CD4-positive, alpha-beta T cell (primary cell): ENCODE results near the gene SPSB1. TPM values are rescaled to one million over a fixed set of nuclear protein-coding genes. Genes with fewer than 3 reads are reported as not detected.

Experiments
- ATAC-seq: fragments of 200-7000 bp; cut with Tn5 transposase; one replicate; pipeline ENCODE4 v1.10.0; 2022; ENCODE audit warnings: mild to moderate bottlenecking; ENCODE audit not compliant: poor library complexity
- CTCF ChIA-PET: fragments of 350-600 bp; sonication (Branson Sonifier 250); formaldehyde crosslinking; loops from one replicate; lab custom pipeline; 2021; ENCODE audit warnings: antibody characterized with exemption, inconsistent platforms; lab: Charles Lee
- POLR2A ChIA-PET: fragments of 350-600 bp; sonication (Branson Sonifier 250); formaldehyde crosslinking; loops from one replicate; lab custom pipeline; 2021; ENCODE audit warnings: antibody characterized with exemption, inconsistent platforms; lab: Charles Lee
- DNase-seq, 14 experiments: peaks; one replicate each; pipeline ENCODE4 v3.0.0-alpha.2; 2013 to 2020; ENCODE audit warnings: mixed read lengths in 2 of 14
- H3K27ac ChIP-seq, 2 donors: one replicate each; pipeline versions ENCODE4 v1.5.1 to v1.7.0; 2013; ENCODE audit warnings: low read length in 2 of 2, low read depth in 1 of 2, mild to moderate bottlenecking in 1 of 2
- H3K27me3 ChIP-seq, 2 experiments: 1 replicate in 1 of 2; 2 replicates in 1 of 2; pipeline versions ENCODE4 v1.6.1 to v1.7.0; 2013; ENCODE audit warnings: low read length in 2 of 2, control low read depth in 1 of 2, mild to moderate bottlenecking in 1 of 2, moderate library complexity in 1 of 2; ENCODE audit not compliant: insufficient read depth in 2 of 2, control insufficient read depth in 1 of 2
- H3K36me3 ChIP-seq: one replicate; pipeline ENCODE4 v1.6.1; 2013; ENCODE audit warnings: low read length, control low read depth; ENCODE audit not compliant: insufficient read depth
- H3K4me1 ChIP-seq: one replicate; pipeline ENCODE4 v1.6.1; 2013; ENCODE audit warnings: low read length, control low read depth; ENCODE audit not compliant: insufficient read depth
- H3K4me3 ChIP-seq: one replicate; pipeline ENCODE4 v1.5.1; 2013; ENCODE audit warnings: mild to moderate bottlenecking, low read length, moderate library complexity
- H3K9me3 ChIP-seq, 2 experiments: 1 replicate in 1 of 2; 2 replicates in 1 of 2; pipeline versions ENCODE4 v1.6.1 to v1.7.0; 2013; ENCODE audit warnings: low read length in 2 of 2, mild to moderate bottlenecking in 2 of 2, control low read depth in 1 of 2, moderate library complexity in 1 of 2; ENCODE audit not compliant: control insufficient read depth in 1 of 2, insufficient read depth in 1 of 2
- H3K27ac Mint-ChIP-seq: one replicate; pipeline ENCODE4 v1.8.0; 2020; ENCODE audit warnings: mixed read lengths
- H3K27me3 Mint-ChIP-seq: one replicate; pipeline ENCODE4 v1.8.0; 2021; ENCODE audit warnings: mixed read lengths
- H3K36me3 Mint-ChIP-seq: one replicate; pipeline ENCODE4 v1.8.0; 2021; ENCODE audit warnings: low read depth, mixed read lengths
- H3K4me1 Mint-ChIP-seq: one replicate; pipeline ENCODE4 v1.8.0; 2021; ENCODE audit warnings: low read depth, mixed read lengths
- H3K4me3 Mint-ChIP-seq: one replicate; pipeline ENCODE4 v1.8.0; 2020; ENCODE audit warnings: mild to moderate bottlenecking, mixed read lengths
- H3K9me3 Mint-ChIP-seq: one replicate; pipeline ENCODE4 v1.8.0; 2020; ENCODE audit warnings: mixed read lengths
- CTCF ChIP-seq: fragments of 200-600 bp; IDR thresholded peaks from one replicate; pipeline ENCODE4 v1.8.0; 2022; ENCODE audit warnings: antibody characterized with exemption, mild to moderate bottlenecking
- intact Hi-C, 2 experiments: fragments of 100-400 bp; cut with DNase I in 1 of 2; cut with micrococcal nuclease in 1 of 2; formaldehyde crosslinking; loops; one replicate each; pipeline versions ENCODE4 v1.15.1 to v1.9.0; 2023 to 2025; cut with DNase I, micrococcal nuclease
- total RNA-seq, 174 experiments: library from RNA in 2 of 174; stranded (reverse) in 2 of 174; gene quantifications; one replicate each; pipeline ENCODE4 v1.2.3 and lab custom pipeline; 2021 to 2026

SPSB1 gene
- total RNA-seq, 2 experiments from 2014 or later = 1.9 to 2.3 TPM

- peaks cover 3% of the 10 kb centered on the region for H3K4me1 ChIP-seq
- Mint-ChIP-seq H3K9me3 (no peaks in the 10 kb centered on the region), H3K4me1 (peaks cover 6% of the 10 kb centered on the region), H3K27ac (no peak overlapping the region), H3K4me3 (no peak overlapping the region), H3K36me3 (no peaks in the 10 kb centered on the region), H3K27me3 (no peaks in the 10 kb centered on the region)
- ChIA-PET CTCF (no interaction called here), POLR2A (no interaction called here)
- no peak for TF ChIP-seq CTCF
- no peaks in the 10 kb centered on the region for H3K9me3 ChIP-seq
- DNase-seq = no peak
- no peaks in the 10 kb centered on the region for H3K27me3 ChIP-seq
- no peaks in the 10 kb centered on the region for H3K36me3 ChIP-seq
- no peak overlapping the region for H3K4me3 ChIP-seq
- ATAC-seq = no peak
- H3K27ac ChIP-seq = no peak overlapping the region
- intact Hi-C loops = no loop called here
These were observed 30.1 kb downstream of the SPSB1 start for GRCh38 chr1:9322661-9323244.

DNA sequence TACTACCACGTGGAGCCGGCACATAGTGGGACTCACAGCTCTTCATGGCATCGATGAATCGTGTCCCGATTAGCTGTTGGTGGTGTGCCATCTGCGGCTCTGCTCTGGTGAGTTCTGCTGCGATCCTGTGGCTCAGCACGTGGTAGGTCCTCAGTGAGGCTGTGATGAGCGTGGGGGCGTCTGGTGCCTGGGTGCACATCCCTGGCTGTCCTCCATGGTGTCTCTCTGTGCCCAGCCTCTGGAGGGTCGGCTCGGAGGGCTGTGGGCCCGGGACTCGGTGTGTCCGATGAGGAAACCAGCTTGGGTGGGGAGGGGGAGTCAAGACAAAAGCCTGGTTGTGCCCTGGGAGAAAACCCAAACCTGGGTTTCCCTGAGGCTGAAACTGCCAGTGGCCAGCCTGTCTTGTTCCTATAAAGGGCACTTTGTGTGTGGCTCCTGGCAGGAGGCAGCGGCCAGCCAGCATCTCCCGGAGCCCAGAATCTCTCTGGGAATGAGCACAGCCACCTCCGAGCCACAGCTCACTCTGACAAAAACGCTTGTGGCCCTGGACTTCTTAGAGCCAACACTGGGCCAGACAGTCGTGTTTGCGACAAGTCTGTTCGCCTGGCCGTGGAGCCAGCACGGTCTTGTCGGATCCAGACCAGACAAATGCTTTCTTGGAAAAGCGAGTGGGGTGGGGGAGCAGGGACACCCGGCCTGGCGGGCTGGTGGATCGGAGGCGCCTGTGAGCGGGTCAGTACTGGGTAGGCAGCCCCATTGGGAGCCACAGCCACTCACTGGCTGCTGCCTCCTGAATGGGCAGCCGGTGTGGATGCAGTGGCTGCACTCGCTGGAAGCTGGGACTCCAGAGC lies 31.8 kb downstream of the SPSB1 start:
- H3K27ac Mint-ChIP-seq = no peak overlapping the region
- POLR2A ChIA-PET = no interaction called here
- no peaks in the 10 kb centered on the region for H3K9me3 Mint-ChIP-seq
- no peak for DNase-seq
- no peaks in the 10 kb centered on the region for H3K27me3 ChIP-seq
- H3K27ac ChIP-seq = no peak overlapping the region
- peaks cover 6% of the 10 kb centered on the region for H3K4me1 Mint-ChIP-seq
- CTCF ChIA-PET = no interaction called here
- H3K36me3 ChIP-seq = no peaks in the 10 kb centered on the region
- H3K27me3 Mint-ChIP-seq = no peaks in the 10 kb centered on the region
- H3K4me3 ChIP-seq = no peak overlapping the region
- intact Hi-C loops = no loop called here
- no peak overlapping the region for H3K4me3 Mint-ChIP-seq
- no peaks in the 10 kb centered on the region for H3K36me3 Mint-ChIP-seq
- H3K9me3 ChIP-seq = no peaks in the 10 kb centered on the region
- no peaks in the 10 kb centered on the region for H3K4me1 ChIP-seq
- TF ChIP-seq CTCF = no peak
- ATAC-seq = no peak

DNA sequence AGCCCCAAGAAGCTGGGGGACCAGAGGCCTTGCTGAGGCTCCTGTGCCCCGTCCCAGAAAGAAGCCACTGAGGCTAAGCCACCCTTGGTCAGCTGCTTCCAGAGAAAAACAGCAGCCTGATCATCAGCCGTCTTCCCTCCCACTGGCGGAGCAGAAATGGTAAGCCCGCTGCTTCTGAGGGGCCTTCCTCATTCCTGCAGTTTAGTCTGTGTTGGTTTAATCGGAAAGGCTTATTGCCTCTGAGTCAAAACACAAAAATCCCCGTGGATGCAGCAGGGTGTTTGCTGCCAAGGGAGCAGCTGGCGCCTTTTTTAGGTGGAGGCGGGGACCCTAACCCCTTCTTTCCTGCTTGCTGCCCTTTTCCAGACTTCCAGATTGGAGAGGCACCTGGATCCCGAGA lies 33.9 kb downstream of the SPSB1 start:
- peaks cover 6% of the 10 kb centered on the region for H3K4me1 Mint-ChIP-seq
- ATAC-seq = no peak

More for the DNA sequence above, 33.9 kb downstream of the SPSB1 start:
- Histone ChIP-seq H3K36me3 (no peaks in the 10 kb centered on the region), H3K9me3 (no peaks in the 10 kb centered on the region), H3K4me1 (no peaks in the 10 kb centered on the region), H3K27me3 (no peaks in the 10 kb centered on the region), H3K4me3 (no peak overlapping the region), H3K27ac (no peak overlapping the region)
- intact Hi-C loops = no loop called here
- Mint-ChIP-seq H3K27ac (no peak overlapping the region), H3K36me3 (no peaks in the 10 kb centered on the region), H3K27me3 (no peaks in the 10 kb centered on the region), H3K9me3 (no peaks in the 10 kb centered on the region), H3K4me3 (no peak overlapping the region)
- ChIA-PET CTCF (no interaction called here), POLR2A (no interaction called here)
- no peak for TF ChIP-seq CTCF
- no peak for DNase-seq
